ENCODE results near the gene CCDC167. TPM values are rescaled to one million over a fixed set of nuclear protein-coding genes. Genes with fewer than 3 reads are reported as not detected.

The CCDC167 gene
- total and polyA plus RNA-seq, 5 experiments from 2014 or later = 17.9 to 74.7 (median 64.3) TPM

DNA sequence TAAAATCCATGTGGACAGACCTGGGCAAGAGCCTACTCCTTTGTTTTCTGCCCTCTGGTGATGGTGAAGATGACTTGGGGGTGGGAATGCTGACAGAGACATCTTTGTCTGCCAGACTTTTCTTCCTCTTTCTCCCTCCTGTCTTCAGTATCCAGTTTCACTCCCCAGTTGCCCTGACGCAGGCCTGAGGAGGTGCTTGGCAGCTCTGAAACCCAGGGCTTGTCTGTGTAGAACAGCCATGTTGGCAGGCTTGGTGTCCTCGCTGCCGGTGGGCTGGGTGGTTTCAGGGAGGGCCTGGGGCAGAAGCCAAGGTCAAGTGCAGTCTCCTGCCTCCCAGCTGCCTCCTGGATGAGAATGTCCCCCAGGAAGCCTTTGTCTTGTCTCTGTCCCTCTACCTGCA lies 22.5 kb downstream of the CCDC167 start:
- peak overlapping the region in 2 of 10 donors; percentile 11 to 34 for H3K27ac Mint-ChIP-seq

GRCh38 chr6:37474316-37474715 lies 25.4 kb downstream of the CCDC167 start:
- Mint-ChIP-seq H3K9me3 (no peaks in the 10 kb centered on the region), H3K36me3 (peaks cover 9 to 90% (median 23%) of the 10 kb centered on the region in 3 donors), H3K4me1 (peaks cover 0 to 4% (median under 1%) of the 10 kb centered on the region in 4 donors), H3K27ac (peak overlapping the region in 2 of 10 donors; percentile 5 to 42), H3K27me3 (no peaks in the 10 kb centered on the region), H3K4me3 (no peak overlapping the region)
- no peak for ATAC-seq
- POLR2A ChIA-PET = interaction anchor here (0.6 kb wide), 1 partner anchor 49 kb away, joined by 3 read pairs; no protein-coding TSS in a partner anchor
- DNase-seq = no peak

More for the DNA sequence above, 22.5 kb downstream of the CCDC167 start:
- POLR2A ChIA-PET = interaction anchor here (1.1 kb wide), 1 partner anchor 44 kb away, joined by 3 read pairs; the partner anchor contains the start of gene CMTR1
- H3K27me3 Mint-ChIP-seq = no peaks in the 10 kb centered on the region
- H3K4me3 Mint-ChIP-seq = no peak overlapping the region
- ATAC-seq (no peak), DNase-seq (no peak)
- peaks cover 0 to 4% (median 0%) of the 10 kb centered on the region in 4 donors for H3K4me1 Mint-ChIP-seq
- peaks cover 3 to 79% (median 22%) of the 10 kb centered on the region in 3 donors for H3K36me3 Mint-ChIP-seq
- no peaks in the 10 kb centered on the region for H3K9me3 Mint-ChIP-seq

DNA sequence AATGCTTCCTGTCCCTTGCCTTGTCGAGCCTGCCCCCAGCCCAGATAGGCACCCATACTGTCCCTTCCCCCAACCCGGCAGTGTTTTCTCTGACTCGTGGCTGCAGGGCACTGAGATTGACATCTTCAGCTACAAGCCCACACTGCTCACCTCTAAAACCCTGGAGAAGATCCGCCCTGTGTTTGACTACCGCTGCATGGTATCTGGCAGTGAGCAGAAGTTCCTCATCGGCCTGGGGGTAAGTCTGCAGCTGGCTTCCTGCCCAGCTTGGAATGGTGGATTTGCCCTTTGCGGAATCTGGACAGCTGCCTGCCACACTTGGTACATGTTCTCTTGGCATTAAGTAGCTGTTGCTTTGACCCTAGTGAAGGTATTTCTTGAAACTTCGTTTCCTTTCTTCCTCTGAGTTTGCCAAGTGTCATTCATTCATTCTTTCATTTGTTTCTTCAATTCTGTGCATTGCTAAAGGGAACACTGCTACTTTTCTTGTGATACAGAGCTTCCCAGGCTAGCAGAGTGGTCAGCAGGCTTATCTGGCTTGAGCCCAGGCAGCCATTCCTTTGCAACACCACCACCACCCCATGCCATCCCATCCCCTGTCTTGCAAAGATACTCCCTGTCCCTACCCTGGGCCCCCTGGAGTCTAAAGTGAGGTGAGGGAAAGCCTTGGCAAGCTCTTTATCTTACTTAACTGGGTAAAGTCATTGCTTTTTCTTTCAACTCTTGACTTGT lies 26.2 kb downstream of the CCDC167 start:
- H3K4me1 Mint-ChIP-seq = peaks cover 0 to 4% (median under 1%) of the 10 kb centered on the region in 4 donors
- H3K36me3 Mint-ChIP-seq = peaks cover 9 to 88% (median 23%) of the 10 kb centered on the region in 3 donors
- POLR2A ChIA-PET = no interaction called here
- no peaks in the 10 kb centered on the region for H3K9me3 Mint-ChIP-seq
- no peak for ATAC-seq
- H3K27me3 Mint-ChIP-seq = no peaks in the 10 kb centered on the region
- H3K4me3 Mint-ChIP-seq = no peak overlapping the region
- no peak for DNase-seq
- H3K27ac Mint-ChIP-seq = peak overlapping the region in 4 of 10 donors; percentile 5 to 62 (median 18)

GRCh38 chr6:37467718-37468117 lies 32.0 kb downstream of the CCDC167 start:
- DNase-seq (no peak), ATAC-seq (no peak)
- Mint-ChIP-seq H3K27me3 (no peaks in the 10 kb centered on the region), H3K27ac (no peak overlapping the region), H3K9me3 (peaks cover 0 to 8% (median 0%) of the 10 kb centered on the region in 9 donors), H3K36me3 (peaks cover 16 to 89% (median 44%) of the 10 kb centered on the region in 3 donors), H3K4me3 (no peak overlapping the region), H3K4me1 (peaks cover 0 to 2% (median 0%) of the 10 kb centered on the region in 4 donors)
- POLR2A ChIA-PET = no interaction called here

DNA sequence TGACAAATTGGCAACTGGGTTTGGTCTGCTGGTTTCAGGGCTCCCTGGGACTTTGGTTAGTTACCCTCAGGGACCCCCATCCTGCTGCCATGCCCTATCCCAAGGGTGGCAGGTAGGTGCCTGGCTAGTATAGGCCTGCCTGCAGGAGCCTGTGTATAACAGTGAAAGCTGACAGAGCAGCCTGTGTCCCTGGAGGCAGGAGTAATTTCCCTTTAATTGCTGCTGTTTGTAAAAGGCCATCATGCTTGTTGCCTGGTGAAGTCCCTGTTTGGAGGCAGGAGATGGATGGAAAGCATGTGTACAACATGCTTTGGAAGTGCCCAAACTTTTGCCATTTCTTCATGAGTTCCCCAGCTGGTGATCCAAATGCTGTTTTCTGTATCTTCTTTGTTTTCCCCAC lies 36.6 kb downstream of the CCDC167 start:
- no peak for DNase-seq
- H3K9me3 Mint-ChIP-seq = peaks cover 0 to 8% (median 0%) of the 10 kb centered on the region in 9 donors
- POLR2A ChIA-PET = no interaction called here
- peaks cover 21 to 94% (median 59%) of the 10 kb centered on the region in 3 donors for H3K36me3 Mint-ChIP-seq
- no peak for ATAC-seq
- H3K4me1 Mint-ChIP-seq = peaks cover 0 to 3% (median 0%) of the 10 kb centered on the region in 4 donors
- no peak overlapping the region for H3K4me3 Mint-ChIP-seq
- H3K27me3 Mint-ChIP-seq = no peaks in the 10 kb centered on the region
- H3K27ac Mint-ChIP-seq = peak overlapping the region in 2 of 10 donors; percentile 10 to 20

- Mint-ChIP-seq H3K36me3 (peaks cover 15 to 95% (median 51%) of the 10 kb centered on the region in 3 donors), H3K4me3 (no peak overlapping the region), H3K27me3 (no peaks in the 10 kb centered on the region), H3K27ac (no peak overlapping the region), H3K9me3 (peaks cover 0 to 3% (median 0%) of the 10 kb centered on the region in 9 donors), H3K4me1 (peaks cover 0 to 3% (median 1%) of the 10 kb centered on the region in 4 donors)
- POLR2A ChIA-PET = no interaction called here
- ATAC-seq (no peak), DNase-seq (no peak)
Observed at GRCh38 chr6:37460805-37461204, 38.9 kb downstream of the CCDC167 start.

GRCh38 chr6:37459981-37460800 lies 39.5 kb downstream of the CCDC167 start:
- no peak for DNase-seq
- H3K27me3 Mint-ChIP-seq = no peaks in the 10 kb centered on the region
- H3K4me1 Mint-ChIP-seq = peaks cover 0 to 3% (median 1%) of the 10 kb centered on the region in 4 donors
- H3K27ac Mint-ChIP-seq = peak overlapping the region in 3 of 10 donors; percentile 43 to 67 (median 46)
- peaks cover 0 to 3% (median 0%) of the 10 kb centered on the region in 9 donors for H3K9me3 Mint-ChIP-seq
- H3K4me3 Mint-ChIP-seq = no peak overlapping the region
- H3K36me3 Mint-ChIP-seq = peaks cover 20 to 95% (median 46%) of the 10 kb centered on the region in 3 donors
- POLR2A ChIA-PET = no interaction called here
- ATAC-seq = no peak

GRCh38 chr6:37456816-37457560 lies 42.7 kb downstream of the CCDC167 start:
- peaks cover 0 to 5% (median 1%) of the 10 kb centered on the region in 4 donors for H3K4me1 Mint-ChIP-seq
- no peak for DNase-seq
- H3K4me3 Mint-ChIP-seq = no peak overlapping the region
- no peaks in the 10 kb centered on the region for H3K27me3 Mint-ChIP-seq
- H3K36me3 Mint-ChIP-seq = peaks cover 16 to 98% (median 43%) of the 10 kb centered on the region in 3 donors
- ATAC-seq = no peak
- POLR2A ChIA-PET = interaction anchor here (0.7 kb wide), 1 partner anchor 19 kb away, joined by 4 read pairs; no protein-coding TSS in a partner anchor
- H3K27ac Mint-ChIP-seq = peak overlapping the region in 4 of 10 donors; percentile 38 to 82 (median 58)
- no peaks in the 10 kb centered on the region for H3K9me3 Mint-ChIP-seq

DNA sequence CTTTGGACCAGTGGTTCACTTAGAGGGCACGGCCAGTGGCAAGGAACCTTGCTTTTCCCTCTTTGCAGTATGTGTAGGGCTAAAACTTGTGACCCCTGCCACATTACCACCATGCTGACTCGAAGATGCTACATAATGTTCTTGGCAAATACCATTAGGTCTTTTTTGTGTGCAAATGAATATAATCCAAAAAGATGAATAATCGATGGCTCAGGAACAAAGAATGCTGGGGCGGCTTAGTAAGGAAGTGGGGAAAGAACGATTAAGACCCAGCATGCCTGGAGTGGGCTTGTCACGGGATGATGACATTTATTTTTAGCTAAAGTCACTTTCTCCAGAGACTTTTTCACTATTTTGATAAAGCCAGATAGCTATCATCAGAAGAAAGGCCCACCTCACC lies 43.6 kb downstream of the CCDC167 start:
- no peak for ATAC-seq
- H3K9me3 Mint-ChIP-seq = no peaks in the 10 kb centered on the region
- no peak for DNase-seq
- POLR2A ChIA-PET = interaction anchor here (0.7 kb wide), 1 partner anchor 102 kb away, joined by 3 read pairs; the partner anchor contains the start of gene RNF8
- H3K27me3 Mint-ChIP-seq = no peaks in the 10 kb centered on the region
- peaks cover 16 to 98% (median 40%) of the 10 kb centered on the region in 3 donors for H3K36me3 Mint-ChIP-seq
- peaks cover 0 to 5% (median 1%) of the 10 kb centered on the region in 4 donors for H3K4me1 Mint-ChIP-seq
- H3K27ac Mint-ChIP-seq = no peak overlapping the region
- H3K4me3 Mint-ChIP-seq = no peak overlapping the region

- Mint-ChIP-seq H3K36me3 (peaks cover 16 to 95% (median 45%) of the 10 kb centered on the region in 3 donors), H3K9me3 (no peaks in the 10 kb centered on the region), H3K4me3 (no peak overlapping the region), H3K27ac (peak overlapping the region in 3 of 10 donors; percentile 15 to 82 (median 82)), H3K4me1 (peaks cover 0 to 5% (median 1%) of the 10 kb centered on the region in 4 donors), H3K27me3 (no peaks in the 10 kb centered on the region)
- DNase-seq (no peak), ATAC-seq (no peak)
- POLR2A ChIA-PET = interaction anchor here (0.7 to 1.3 kb wide), 2 partner anchors 21 to 394 kb away, joined by 3 to 4 read pairs; no protein-coding TSS in a partner anchor
Observed at GRCh38 chr6:37454420-37455140, 45.1 kb downstream of the CCDC167 start.

DNA sequence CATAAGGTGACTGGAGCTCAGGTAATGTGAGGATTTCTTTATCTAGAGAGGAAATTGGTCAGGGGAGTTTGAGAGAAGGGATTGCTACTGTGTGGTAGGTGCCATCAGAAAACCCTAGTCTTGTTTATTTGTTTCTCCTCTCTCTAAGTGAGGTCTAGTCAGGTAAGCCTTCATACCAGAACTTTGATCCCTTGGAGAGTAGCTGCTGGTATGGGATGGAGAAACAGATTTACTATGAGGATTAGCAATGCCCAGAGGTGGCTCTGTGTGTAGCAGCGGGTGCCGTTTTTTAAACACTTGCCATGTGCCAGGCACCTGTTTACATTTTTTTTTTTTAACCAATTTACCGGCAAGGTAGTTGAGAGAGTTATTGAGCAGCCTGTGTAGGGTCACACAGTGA lies 47.2 kb downstream of the CCDC167 start:
- peaks cover 10 to 94% (median 48%) of the 10 kb centered on the region in 3 donors for H3K36me3 Mint-ChIP-seq
- H3K9me3 Mint-ChIP-seq = no peaks in the 10 kb centered on the region
- H3K4me3 Mint-ChIP-seq = no peak overlapping the region
- no peak for DNase-seq
- no peaks in the 10 kb centered on the region for H3K27me3 Mint-ChIP-seq
- POLR2A ChIA-PET = no interaction called here
- peaks cover 0 to 5% (median 0%) of the 10 kb centered on the region in 4 donors for H3K4me1 Mint-ChIP-seq
- peak overlapping the region in 3 of 10 donors; percentile 5 to 82 (median 52) for H3K27ac Mint-ChIP-seq
- no peak for ATAC-seq
